IMR-90 (cell line): ENCODE data around the gene ITGB5. TPM values are rescaled to one million over a fixed set of nuclear protein-coding genes. Genes with fewer than 3 reads are reported as not detected.
A peak's percentile ranks its signal among the peaks of the same experiment; 100 is the strongest.

ENCODE experiments used
- ATAC-seq: fragments of 200-7000 bp; cut with Tn5 transposase; 2 replicates; pipeline ENCODE4 v1.9.1; 2020; ENCODE audit warnings: low read depth, mild to moderate bottlenecking, moderate library complexity
- BruUV-seq: library from RNA; stranded (reverse); fragments of 400-500 nt; replicated peaks from 2 replicates; lab custom pipeline; 2021; lab: Mats Ljungman, UMichigan
- CTCF ChIA-PET: fragments of 300-600 bp; formaldehyde crosslinking; extraction: SDS; loops from one replicate; lab custom pipeline; 2021; ENCODE audit warnings: antibody characterized with exemption; lab: Yijun Ruan, JAX
- POLR2A ChIA-PET: fragments of 300-600 bp; sonication (Branson Sonifier 250); formaldehyde crosslinking; loops from one replicate; lab custom pipeline; 2022; ENCODE audit warnings: antibody characterized with exemption; ENCODE audit not compliant: unreplicated experiment; lab: Charles Lee
- DNase-seq: peaks from one replicate; pipeline ENCODE4 v3.0.0; 2013
- H2AFZ ChIP-seq: replicated peaks from 2 replicates; pipeline ENCODE3; 2013; ENCODE audit warnings: low read length, mild to moderate bottlenecking; ENCODE audit not compliant: poor library complexity
- H2AK5ac ChIP-seq: 2 replicates; pipeline ENCODE4 v1.6.1; 2013; ENCODE audit warnings: low read depth, low read length, inconsistent platforms
- H2AK9ac ChIP-seq: replicated peaks from 2 replicates; pipeline ENCODE3; 2013; ENCODE audit warnings: mild to moderate bottlenecking, low read depth, low read length, moderate library complexity; ENCODE audit not compliant: poor library complexity
- H2BK120ac ChIP-seq: 2 replicates; pipeline ENCODE4 v1.6.1; 2013; ENCODE audit warnings: low read depth, low read length, inconsistent platforms
- H2BK15ac ChIP-seq: 3 replicates; pipeline ENCODE4 v1.6.1; 2013; ENCODE audit warnings: low read depth, low read length, inconsistent platforms
- H2BK20ac ChIP-seq: 2 replicates; pipeline ENCODE4 v1.6.1; 2013; ENCODE audit warnings: low read depth, mild to moderate bottlenecking, inconsistent platforms, low read length, moderate library complexity
- H2BK5ac ChIP-seq: 2 replicates; pipeline ENCODE4 v1.6.1; 2013; ENCODE audit warnings: mild to moderate bottlenecking, low read depth, low read length, inconsistent platforms; ENCODE audit not compliant: poor library complexity, severe bottlenecking
- H3K14ac ChIP-seq: replicated peaks from 2 replicates; pipeline ENCODE4 v1.6.1; 2013; ENCODE audit warnings: low read depth, low read length, inconsistent platforms
- H3K18ac ChIP-seq: 2 replicates; pipeline ENCODE4 v1.6.1; 2013; ENCODE audit warnings: low read depth, low read length, control low read depth
- H3K23ac ChIP-seq: 2 replicates; pipeline ENCODE4 v1.6.1; 2013; ENCODE audit warnings: low read depth, low read length, inconsistent platforms
- H3K27ac ChIP-seq: 2 replicates; pipeline ENCODE4 v1.5.1; 2013; ENCODE audit warnings: mild to moderate bottlenecking, control low read depth, low read length; ENCODE audit not compliant: insufficient read depth
- H3K27me3 ChIP-seq: 2 replicates; pipeline ENCODE4 v1.6.1; 2013; ENCODE audit warnings: low read length; ENCODE audit not compliant: control insufficient read depth, insufficient read depth
- H3K36me3 ChIP-seq: 2 replicates; pipeline ENCODE4 v1.6.1; 2013; ENCODE audit warnings: low read length, mixed read lengths; ENCODE audit not compliant: control insufficient read depth, insufficient read depth
- H3K4ac ChIP-seq: 2 replicates; pipeline ENCODE4 v1.6.1; 2013; ENCODE audit warnings: low read depth, low read length, inconsistent platforms
- H3K4me1 ChIP-seq: 2 replicates; pipeline ENCODE4 v1.6.1; 2013; ENCODE audit warnings: low read length, mixed read lengths; ENCODE audit not compliant: control insufficient read depth, insufficient read depth
- H3K4me2 ChIP-seq: 2 replicates; pipeline ENCODE4 v1.6.1; 2013; ENCODE audit warnings: low read depth, mild to moderate bottlenecking, control low read depth, low read length, moderate library complexity
- H3K4me3 ChIP-seq: 2 replicates; pipeline ENCODE4 v1.5.1; 2013; ENCODE audit warnings: low read depth, mild to moderate bottlenecking, control low read depth, low read length, moderate library complexity; ENCODE audit not compliant: insufficient read depth
- H3K56ac ChIP-seq: 2 replicates; pipeline ENCODE4 v1.6.1; 2013; ENCODE audit warnings: low read length, inconsistent platforms; ENCODE audit not compliant: insufficient read depth; ENCODE audit errors: extremely low read depth
- H3K79me1 ChIP-seq, 2 experiments: 2 replicates each; pipeline ENCODE4 v1.6.1; 2013; ENCODE audit warnings: low read length in 2 of 2, inconsistent platforms in 1 of 2, low read depth in 1 of 2
- H3K9ac ChIP-seq: 2 replicates; pipeline ENCODE4 v1.6.1; 2013; ENCODE audit warnings: low read depth, low read length, control low read depth
- H3K9me1 ChIP-seq: 2 replicates; pipeline ENCODE4 v1.6.1; 2013; ENCODE audit warnings: low read length, inconsistent platforms; ENCODE audit not compliant: insufficient read depth
- H3K9me3 ChIP-seq: 2 replicates; pipeline ENCODE4 v1.6.1; 2013; ENCODE audit warnings: low read length; ENCODE audit not compliant: control insufficient read depth, insufficient read depth
- H4K20me1 ChIP-seq: 2 replicates; pipeline ENCODE4 v1.6.1; 2013; ENCODE audit warnings: low read length, inconsistent platforms; ENCODE audit not compliant: insufficient read depth
- H4K5ac ChIP-seq: 2 replicates; pipeline ENCODE4 v1.6.1; 2013; ENCODE audit warnings: mild to moderate bottlenecking, low read depth, low read length, control low read depth
- H4K8ac ChIP-seq, 2 experiments: 2 replicates each; pipeline ENCODE4 v1.6.1; 2013; ENCODE audit warnings: low read depth in 2 of 2, low read length in 2 of 2, control low read depth in 1 of 2, inconsistent platforms in 1 of 2
- H4K91ac ChIP-seq: 2 replicates; pipeline ENCODE4 v1.6.1; 2013; ENCODE audit warnings: low read depth, low read length, inconsistent platforms; ENCODE audit not compliant: insufficient read depth
- BHLHE40 ChIP-seq: fragments of 150-350 bp; IDR thresholded peaks from 2 replicates; pipeline ENCODE4 v1.6.1; 2016; ENCODE audit warnings: mild to moderate bottlenecking, low read depth, low read length
- CEBPB ChIP-seq: IDR thresholded peaks from 2 replicates; pipeline ENCODE4 v1.6.1; 2012; ENCODE audit warnings: low read depth, low read length, improper control_type of control experiment
- CHD1 ChIP-seq: IDR thresholded peaks from 2 replicates; pipeline ENCODE4 v1.6.1; 2012; ENCODE audit warnings: low read depth, low read length, improper control_type of control experiment
- CTCF ChIP-seq: conservative IDR thresholded peaks from 2 replicates; pipeline ENCODE4 v1.5.1; 2012; ENCODE audit warnings: mild to moderate bottlenecking, low read depth, low read length, improper control_type of control experiment
- FOS ChIP-seq: fragments of 150-350 bp; IDR thresholded peaks from 2 replicates; pipeline ENCODE4 v1.6.1; 2016; ENCODE audit warnings: low read depth, low read length
- MAFK ChIP-seq: IDR thresholded peaks from 2 replicates; pipeline ENCODE4 v1.6.1; 2012; ENCODE audit warnings: low read depth, low read length, improper control_type of control experiment
- MAZ ChIP-seq: IDR thresholded peaks from 2 replicates; pipeline ENCODE4 v1.6.1; 2012; ENCODE audit warnings: low read depth, mild to moderate bottlenecking, low read length, improper control_type of control experiment, moderate library complexity, borderline replicate concordance
- NFE2L2 ChIP-seq: fragments of 150-350 bp; IDR thresholded peaks from 2 replicates; pipeline ENCODE4 v1.6.1; 2016; ENCODE audit warnings: low read depth, mild to moderate bottlenecking, low read length
- POLR2A ChIP-seq: IDR thresholded peaks from 2 replicates; pipeline ENCODE4 v1.6.1; 2012; ENCODE audit warnings: mild to moderate bottlenecking, low read depth, low read length
- RAD21 ChIP-seq: IDR thresholded peaks from 2 replicates; pipeline ENCODE4 v1.6.1; 2012; ENCODE audit warnings: low read length, improper control_type of control experiment
- RCOR1 ChIP-seq: IDR thresholded peaks from 2 replicates; pipeline ENCODE4 v1.6.1; 2012; ENCODE audit warnings: mild to moderate bottlenecking, low read length, improper control_type of control experiment; ENCODE audit not compliant: insufficient replicate concordance
- RFX5 ChIP-seq: IDR thresholded peaks from 2 replicates; pipeline ENCODE4 v1.8.0; 2012; ENCODE audit warnings: low read depth, mild to moderate bottlenecking, low read length, moderate library complexity
- SMC3 ChIP-seq: fragments of 150-350 bp; IDR thresholded peaks from 2 replicates; pipeline ENCODE4 v1.6.1; 2016; ENCODE audit warnings: low read depth, mild to moderate bottlenecking, antibody characterized with exemption, low read length, moderate library complexity
- USF2 ChIP-seq: fragments of 150-350 bp; IDR thresholded peaks from 2 replicates; pipeline ENCODE4 v1.6.1; 2017; ENCODE audit warnings: mild to moderate bottlenecking, antibody characterized with exemption, low read length, low read depth
- WGBS, 2 experiments: methylation state at CpG; one replicate each; pipeline versions ENCODE4 v1.1.5 to v1.1.7; 2013; ENCODE audit warnings: missing lambda C conversion rate in 2 of 2; ENCODE audit not compliant: insufficient read length in 1 of 2; ENCODE audit errors: extremely low coverage in 2 of 2; 5-methylcytosine and 5-hydroxymethylcytosine counted together
- dilution Hi-C: fragments of 300-500 bp; cut with HindIII; formaldehyde crosslinking; loops from one replicate; pipeline ENCODE4 v1.14.3; 2018; ENCODE audit warnings: low sequenced_read_pairs; ENCODE audit not compliant: unreplicated experiment
- in situ Hi-C: fragments of 300-500 bp; cut with MboI; formaldehyde crosslinking; loops from 3 replicates; pipeline ENCODE4 v1.14.3; 2019; ENCODE audit warnings: low sequenced_read_pairs, inconsistent platforms, mixed read lengths
- intact Hi-C: fragments of 100-400 bp; cut with micrococcal nuclease; formaldehyde crosslinking; loops from 2 replicates; pipeline ENCODE4 v1.10.0; 2022
- polyA plus RNA-seq, 3 experiments: library from polyadenylated mRNA; depleted of rRNA; stranded (reverse); fragments of >200 nt; gene quantifications; 2 replicates each; pipeline ENCODE4 v1.2.3, GENCODE V29; 2012; ENCODE audit warnings: low replicate concordance in 1 of 3
- total RNA-seq: library from RNA; depleted of rRNA; stranded (reverse); fragments of >200 nt; gene quantifications from 2 replicates; pipeline ENCODE4 v1.2.3, GENCODE V29; 2012
- TF ChIP-seq, protein P1 (sequence below): fragments of 150-350 bp; IDR thresholded peaks from 2 replicates; pipeline ENCODE4 v1.6.1; 2016; ENCODE audit warnings: low read depth, mild to moderate bottlenecking, low read length, moderate library complexity, borderline replicate concordance

The ITGB5 gene
- total and polyA plus RNA-seq, 2 of the 4 experiments (the other 2 are of a cell fraction), result 85.0 to 101 TPM

DNA sequence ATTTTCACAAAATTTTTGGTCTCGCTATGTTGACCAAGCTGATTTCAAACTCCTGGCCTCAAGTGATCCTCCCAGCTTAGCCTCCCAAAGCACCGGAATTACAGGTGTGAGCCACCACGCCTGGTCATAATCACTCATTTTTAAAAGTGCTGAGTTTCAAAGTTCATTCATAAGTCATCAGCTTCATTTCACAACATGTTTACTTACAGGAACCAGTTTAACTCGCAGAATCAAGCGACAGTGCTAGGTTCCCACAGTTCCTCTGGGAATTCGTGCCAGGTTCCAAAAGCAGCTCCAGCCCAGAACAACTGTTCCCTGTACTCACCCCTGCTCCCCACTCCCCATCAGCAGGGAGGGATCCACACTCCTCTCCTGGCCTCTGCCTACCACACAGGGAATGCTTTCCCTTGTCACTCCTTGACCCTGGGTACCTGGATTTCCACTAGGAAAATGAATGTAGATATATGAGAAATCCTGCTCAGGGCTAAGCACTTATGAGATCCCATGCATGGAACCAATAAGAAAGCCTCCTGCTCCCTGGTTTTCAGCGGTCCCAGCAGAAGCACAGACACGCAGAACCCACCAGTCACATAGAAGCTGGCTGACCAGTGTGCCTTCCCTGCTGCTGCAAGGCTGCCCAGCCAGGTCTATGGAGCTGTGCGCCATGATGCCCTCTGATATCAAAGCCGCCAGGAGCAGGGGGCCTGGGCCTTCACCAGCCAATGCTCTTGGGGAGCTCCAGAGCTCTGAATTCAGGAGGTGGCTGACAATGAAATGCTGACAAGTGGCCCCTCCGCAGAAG lies 72.3 kb downstream of the ITGB5 start:
- no peak overlapping the region for H2BK5ac ChIP-seq
- no peak overlapping the region for H2AK5ac ChIP-seq
- WGBS, 2 experiments, result 96% methylated on average over 9 of the region's 11 CpGs; no CpG with 5 or more reads in 1 of the 2 experiments
- H3K4ac ChIP-seq, result peak overlapping the region; percentile 24; the same call in 1 of the 2 replicates
- no peak overlapping the region for H3K9ac ChIP-seq
- POLR2A ChIA-PET, result no interaction called here
- H2BK20ac ChIP-seq, result no peak overlapping the region
- no TSS peak for BruUV-seq
- H3K4me1 ChIP-seq, result peaks cover 30% of the 10 kb centered on the region
- no peak overlapping the region for H4K91ac ChIP-seq
- H3K9me3 ChIP-seq, result no peaks in the 10 kb centered on the region
- intact Hi-C loops (loop anchor here (5.0 kb wide), 1 partner anchor 43 kb away; no protein-coding TSS in a partner anchor), in situ Hi-C loops (no loop called here), dilution Hi-C loops (no loop called here)
- no peak overlapping the region for H3K4me2 ChIP-seq
- no peak overlapping the region for H3K56ac ChIP-seq
- H2BK120ac ChIP-seq, result no peak overlapping the region
- H3K27me3 ChIP-seq, result no peaks in the 10 kb centered on the region
- 0 out of 2 replicates have a peak overlapping the region, but pooled peaks have one; percentile 5 for H3K18ac ChIP-seq
- H4K20me1 ChIP-seq, result peaks cover 21% of the 10 kb centered on the region; the same call in 1 of the 2 replicates
- no peak overlapping the region for H2AFZ ChIP-seq
- no peak overlapping the region for H2AK9ac ChIP-seq
- H4K5ac ChIP-seq, result no peak overlapping the region
- no peak overlapping the region for H3K23ac ChIP-seq
- no peak overlapping the region for H4K8ac ChIP-seq
- CTCF ChIA-PET, result no interaction called here
- ATAC-seq (no peak), DNase-seq (peak; percentile 22)
- H3K36me3 ChIP-seq, result peaks cover 22% of the 10 kb centered on the region
- peaks cover 40% of the 10 kb centered on the region for H3K9me1 ChIP-seq
- H3K14ac ChIP-seq, result peak overlapping the region; percentile 63; the same call in 1 of the 2 replicates
- H3K4me3 ChIP-seq, result no peak overlapping the region
- no peak overlapping the region for H3K27ac ChIP-seq
- H2BK15ac ChIP-seq, result no peak overlapping the region
- peaks cover 4 to 40% of the 10 kb centered on the region in 2 experiments for H3K79me1 ChIP-seq
- TF ChIP-seq POLR2A, result no peak
- no peak for TF ChIP-seq CEBPB
- TF ChIP-seq RAD21, result no peak
- no peak for TF ChIP-seq MAFK
- TF ChIP-seq USF2, result no peak
- TF ChIP-seq CTCF, result no peak
- no peak for TF ChIP-seq CHD1
- TF ChIP-seq RFX5, result no peak
- no peak for TF ChIP-seq RCOR1
- no peak for TF ChIP-seq MAZ
- TF ChIP-seq BHLHE40, result no peak
- TF ChIP-seq SMC3, result no peak
- TF ChIP-seq FOS, result no peak
- no peak for TF ChIP-seq NFE2L2
- TF ChIP-seq, protein P1, sequence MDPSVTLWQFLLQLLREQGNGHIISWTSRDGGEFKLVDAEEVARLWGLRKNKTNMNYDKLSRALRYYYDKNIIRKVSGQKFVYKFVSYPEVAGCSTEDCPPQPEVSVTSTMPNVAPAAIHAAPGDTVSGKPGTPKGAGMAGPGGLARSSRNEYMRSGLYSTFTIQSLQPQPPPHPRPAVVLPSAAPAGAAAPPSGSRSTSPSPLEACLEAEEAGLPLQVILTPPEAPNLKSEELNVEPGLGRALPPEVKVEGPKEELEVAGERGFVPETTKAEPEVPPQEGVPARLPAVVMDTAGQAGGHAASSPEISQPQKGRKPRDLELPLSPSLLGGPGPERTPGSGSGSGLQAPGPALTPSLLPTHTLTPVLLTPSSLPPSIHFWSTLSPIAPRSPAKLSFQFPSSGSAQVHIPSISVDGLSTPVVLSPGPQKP, result no peak
